Mesothelial cell of epicardium (in vitro differentiated cells): ENCODE results near the gene MYO5A. TPM values are rescaled to one million over a fixed set of nuclear protein-coding genes. Genes with fewer than 3 reads are reported as not detected.

ENCODE experiments used
- DNase-seq, 2 experiments: peaks; one replicate each; pipeline ENCODE4 v3.0.0; 2021; ENCODE audit warnings: low spot score in 2 of 2; ENCODE audit not compliant: unreplicated experiment in 2 of 2
- H3K27ac Mint-ChIP-seq: 2 replicates; pipeline ENCODE4 v1.8.0; 2021; ENCODE audit warnings: mixed read lengths
- H3K27me3 Mint-ChIP-seq: 2 replicates; pipeline ENCODE4 v1.8.0; 2021; ENCODE audit warnings: low read depth, mixed read lengths
- H3K36me3 Mint-ChIP-seq: 2 replicates; pipeline ENCODE4 v1.8.0; 2021; ENCODE audit warnings: mixed read lengths
- H3K4me1 Mint-ChIP-seq: 2 replicates; pipeline ENCODE4 v1.8.0; 2021; ENCODE audit warnings: mixed read lengths
- H3K4me3 Mint-ChIP-seq: 2 replicates; pipeline ENCODE4 v1.8.0; 2021; ENCODE audit warnings: mild to moderate bottlenecking, moderate library complexity, mixed read lengths
- H3K9me3 Mint-ChIP-seq: 2 replicates; pipeline ENCODE4 v1.8.0; 2021; ENCODE audit warnings: mixed read lengths
- total RNA-seq: library from RNA; stranded (reverse); gene quantifications from 3 replicates; pipeline ENCODE4 v1.2.1, GENCODE V29; 2021
- TF ChIP-seq, protein P1 (sequence below): fragments of 200-600 bp; sonication (generic); IDR thresholded peaks from one replicate; pipeline ENCODE4 v1.5.0; 2021; ENCODE audit warnings: antibody characterized with exemption; ENCODE audit not compliant: unreplicated experiment

The MYO5A gene
- total RNA-seq, 1 donor from 2014 or later, result 14.4 TPM

DNA sequence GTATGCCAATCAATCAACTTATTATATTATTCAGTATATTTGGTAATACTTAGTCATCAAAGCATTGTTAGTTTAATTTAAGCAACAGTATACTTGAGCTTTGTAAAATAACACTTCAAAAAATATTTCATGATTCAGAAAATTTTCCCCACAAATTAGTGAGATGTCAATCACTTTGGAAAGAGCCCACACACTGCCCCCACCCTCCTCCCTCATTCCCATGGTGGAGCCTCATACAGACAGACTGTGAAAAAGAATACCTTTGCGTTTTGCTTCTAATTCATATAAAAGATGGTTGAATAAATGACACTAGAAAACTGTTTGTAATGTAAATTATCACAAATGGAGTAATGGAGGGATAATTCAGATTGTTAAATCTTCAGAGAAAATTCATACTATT, 189.8 kb downstream of the MYO5A start:
- no peak for DNase-seq

DNA sequence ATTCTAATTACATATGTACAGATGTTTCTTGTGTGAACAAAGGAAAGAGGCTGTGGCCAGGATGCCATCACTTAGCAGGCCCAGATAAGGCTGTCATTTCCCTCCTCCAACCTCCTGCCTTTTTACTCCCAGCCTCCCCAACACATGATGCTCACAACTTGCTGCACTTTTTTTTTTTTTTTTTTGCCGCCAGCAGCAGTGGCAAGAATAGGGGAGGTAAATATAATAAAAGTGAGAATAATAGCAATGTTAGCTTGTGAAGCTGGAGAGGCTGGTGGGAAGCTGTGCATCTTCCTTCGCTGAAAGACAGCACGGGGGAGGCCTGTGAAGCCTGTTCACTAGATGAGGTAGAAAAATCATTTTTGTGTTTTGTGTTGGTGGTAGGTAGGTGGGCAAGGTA, 190.6 kb downstream of the MYO5A start:
- Mint-ChIP-seq H3K4me1 (peaks cover 15% of the 10 kb centered on the region), H3K4me3 (no peak overlapping the region), H3K27me3 (no peaks in the 10 kb centered on the region), H3K27ac (no peak overlapping the region), H3K36me3 (peaks cover 5% of the 10 kb centered on the region), H3K9me3 (no peaks in the 10 kb centered on the region)
- no peak for DNase-seq
- TF ChIP-seq, protein P1, sequence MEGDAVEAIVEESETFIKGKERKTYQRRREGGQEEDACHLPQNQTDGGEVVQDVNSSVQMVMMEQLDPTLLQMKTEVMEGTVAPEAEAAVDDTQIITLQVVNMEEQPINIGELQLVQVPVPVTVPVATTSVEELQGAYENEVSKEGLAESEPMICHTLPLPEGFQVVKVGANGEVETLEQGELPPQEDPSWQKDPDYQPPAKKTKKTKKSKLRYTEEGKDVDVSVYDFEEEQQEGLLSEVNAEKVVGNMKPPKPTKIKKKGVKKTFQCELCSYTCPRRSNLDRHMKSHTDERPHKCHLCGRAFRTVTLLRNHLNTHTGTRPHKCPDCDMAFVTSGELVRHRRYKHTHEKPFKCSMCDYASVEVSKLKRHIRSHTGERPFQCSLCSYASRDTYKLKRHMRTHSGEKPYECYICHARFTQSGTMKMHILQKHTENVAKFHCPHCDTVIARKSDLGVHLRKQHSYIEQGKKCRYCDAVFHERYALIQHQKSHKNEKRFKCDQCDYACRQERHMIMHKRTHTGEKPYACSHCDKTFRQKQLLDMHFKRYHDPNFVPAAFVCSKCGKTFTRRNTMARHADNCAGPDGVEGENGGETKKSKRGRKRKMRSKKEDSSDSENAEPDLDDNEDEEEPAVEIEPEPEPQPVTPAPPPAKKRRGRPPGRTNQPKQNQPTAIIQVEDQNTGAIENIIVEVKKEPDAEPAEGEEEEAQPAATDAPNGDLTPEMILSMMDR, result no peak

More for the DNA sequence above, 189.8 kb downstream of the MYO5A start:
- Mint-ChIP-seq H3K36me3 (peaks cover 5% of the 10 kb centered on the region), H3K27me3 (no peaks in the 10 kb centered on the region), H3K9me3 (no peaks in the 10 kb centered on the region), H3K4me3 (no peak overlapping the region), H3K4me1 (peaks cover 15% of the 10 kb centered on the region), H3K27ac (no peak overlapping the region)
- TF ChIP-seq, protein P1, result no peak

DNA sequence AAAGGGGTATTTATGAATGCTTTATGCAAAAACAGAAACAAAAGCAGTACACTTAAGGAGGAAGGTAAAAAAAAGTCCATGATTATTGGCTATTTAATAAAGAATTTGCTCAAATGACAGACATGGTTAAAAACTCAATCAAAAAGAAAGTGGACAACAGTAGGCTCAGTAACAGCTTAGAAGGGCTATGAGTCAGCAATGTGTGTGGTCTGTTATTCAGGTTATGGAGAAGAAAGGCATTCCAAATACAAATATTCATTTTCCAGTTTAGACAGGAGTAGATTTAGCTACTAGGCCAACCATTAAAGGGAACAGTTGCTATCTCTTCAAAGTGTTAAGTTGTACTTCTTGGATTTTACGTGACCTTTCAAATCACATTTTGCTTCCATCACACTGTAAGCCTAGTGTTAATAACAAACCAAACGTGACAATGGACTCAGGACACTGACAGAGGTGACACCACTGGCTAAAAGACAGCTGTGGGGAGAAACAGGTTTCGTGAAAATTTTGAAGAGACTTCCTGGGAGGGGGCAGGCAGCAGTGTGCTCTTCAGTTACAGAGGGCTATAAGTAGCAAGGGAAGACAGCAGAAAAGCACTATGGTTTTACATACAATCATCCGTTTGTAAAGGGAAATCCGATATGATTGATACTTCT, 191.4 kb downstream of the MYO5A start:
- no peak overlapping the region for H3K4me3 Mint-ChIP-seq
- no peak for DNase-seq
- peak overlapping the region; percentile 17 for H3K27ac Mint-ChIP-seq
- peaks cover 15% of the 10 kb centered on the region for H3K4me1 Mint-ChIP-seq
- H3K9me3 Mint-ChIP-seq, result no peaks in the 10 kb centered on the region
- H3K27me3 Mint-ChIP-seq, result no peaks in the 10 kb centered on the region
- peaks cover 5% of the 10 kb centered on the region for H3K36me3 Mint-ChIP-seq
- TF ChIP-seq, protein P1, result no peak

DNA sequence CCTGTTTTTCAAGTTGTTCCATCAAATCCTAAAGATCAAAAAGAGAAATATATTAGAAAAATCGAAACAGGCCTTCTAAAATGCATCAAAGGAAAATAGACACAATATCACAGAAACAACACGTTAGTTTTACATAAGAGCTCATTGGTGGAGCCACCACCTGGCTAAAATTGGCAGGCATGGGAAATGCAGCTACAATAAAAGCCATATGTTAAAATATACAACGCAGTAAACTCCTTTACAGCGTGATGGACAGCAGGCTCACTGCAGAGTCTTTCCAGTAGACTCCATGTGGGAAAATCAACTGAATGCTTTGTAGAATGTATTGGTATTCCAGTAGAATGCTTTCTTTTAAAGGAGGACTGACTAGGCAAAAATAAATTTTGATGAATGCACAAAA, 192.2 kb downstream of the MYO5A start:
- Mint-ChIP-seq H3K4me3 (no peak overlapping the region), H3K4me1 (peaks cover 15% of the 10 kb centered on the region), H3K36me3 (peaks cover 5% of the 10 kb centered on the region), H3K27ac (no peak overlapping the region), H3K27me3 (no peaks in the 10 kb centered on the region), H3K9me3 (no peaks in the 10 kb centered on the region)
- TF ChIP-seq, protein P1, result no peak
- no peak for DNase-seq

DNA sequence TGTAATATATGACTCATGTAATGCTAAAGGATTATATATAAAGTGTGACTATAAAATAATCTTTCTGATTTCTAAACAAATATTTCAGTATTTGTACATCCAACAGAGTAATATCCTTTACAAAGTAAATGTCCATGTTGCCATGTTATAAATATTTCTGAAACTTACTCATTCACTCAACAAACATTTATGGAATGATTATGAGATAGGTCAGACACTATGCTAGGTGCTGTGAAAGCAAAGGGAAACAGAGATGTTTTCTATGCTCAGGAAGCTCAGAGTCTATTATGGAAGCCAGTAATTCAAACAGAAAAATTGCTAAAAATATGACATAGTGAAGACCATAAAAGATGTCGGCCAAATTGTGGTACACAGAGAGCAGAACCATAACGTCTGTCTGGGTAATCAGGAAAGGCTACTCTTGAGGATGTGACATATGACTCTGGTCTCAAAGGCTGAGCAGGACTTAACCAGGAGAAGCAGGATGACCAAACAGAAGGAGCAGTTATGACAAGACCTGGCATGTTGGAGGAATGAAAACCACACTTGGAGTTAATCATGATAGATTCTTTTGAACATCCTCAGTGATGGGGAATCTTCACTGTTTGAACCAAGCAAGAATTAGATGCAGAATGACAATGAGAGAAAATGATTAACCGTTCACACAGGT, 194.1 kb downstream of the MYO5A start:
- peaks cover 15% of the 10 kb centered on the region for H3K4me1 Mint-ChIP-seq
- no peaks in the 10 kb centered on the region for H3K9me3 Mint-ChIP-seq
- H3K36me3 Mint-ChIP-seq, result peaks cover 5% of the 10 kb centered on the region
- DNase-seq, result no peak
- no peaks in the 10 kb centered on the region for H3K27me3 Mint-ChIP-seq
- no peak overlapping the region for H3K27ac Mint-ChIP-seq
- H3K4me3 Mint-ChIP-seq, result no peak overlapping the region
- TF ChIP-seq, protein P1, result no peak
